Activated CD4-positive, alpha-beta T cell treated with anti-CD3 and anti-CD28 coated beads for 36 hours (primary cell): Measurements from ENCODE around the gene SERAC1. TPM values are rescaled to one million over a fixed set of nuclear protein-coding genes. Genes with fewer than 3 reads are reported as not detected.
A peak's percentile ranks its signal among the peaks of the same experiment; 100 is the strongest.
"Not testable (repeated sequence)": the region's sequence is repeated elsewhere in the genome, so short reads cannot be mapped to it uniquely, and the experiment has no call there.

ENCODE experiments used
- ATAC-seq: fragments of 200-7000 bp; cut with Tn5 transposase; one replicate; pipeline ENCODE4 v1.10.0; 2021; ENCODE audit warnings: mild to moderate bottlenecking, moderate library complexity
- CTCF ChIA-PET: fragments of 350-600 bp; sonication (Branson Sonifier 250); formaldehyde crosslinking; loops from one replicate; lab custom pipeline; 2021; ENCODE audit warnings: antibody characterized with exemption; lab: Charles Lee
- POLR2A ChIA-PET: fragments of 350-600 bp; sonication (Branson Sonifier 250); formaldehyde crosslinking; loops from one replicate; lab custom pipeline; 2021; ENCODE audit warnings: antibody characterized with exemption, inconsistent platforms; lab: Charles Lee
- DNase-seq: peaks from one replicate; pipeline ENCODE4 v3.0.0-alpha.2; 2020
- H3K27ac Mint-ChIP-seq: one replicate; pipeline ENCODE4 v1.8.0; 2021; ENCODE audit warnings: mixed read lengths
- H3K27me3 Mint-ChIP-seq: one replicate; pipeline ENCODE4 v1.8.0; 2021; ENCODE audit warnings: mixed read lengths
- H3K36me3 Mint-ChIP-seq: one replicate; pipeline ENCODE4 v1.8.0; 2021; ENCODE audit warnings: low read depth, mixed read lengths
- H3K4me1 Mint-ChIP-seq: one replicate; pipeline ENCODE4 v1.8.0; 2021; ENCODE audit warnings: mixed read lengths
- H3K4me3 Mint-ChIP-seq: one replicate; pipeline ENCODE4 v1.8.0; 2021; ENCODE audit warnings: mild to moderate bottlenecking, moderate library complexity, mixed read lengths
- H3K9me3 Mint-ChIP-seq: one replicate; pipeline ENCODE4 v1.8.0; 2021; ENCODE audit warnings: low read depth, mixed read lengths
- intact Hi-C, 2 experiments: fragments of 100-400 bp; cut with DNase I in 1 of 2; cut with micrococcal nuclease in 1 of 2; formaldehyde crosslinking; loops; one replicate each; pipeline versions ENCODE4 v1.14.2 to v1.15.1; 2022 to 2024; cut with DNase I, micrococcal nuclease
- total RNA-seq, 2 experiments: library from RNA; stranded (reverse); gene quantifications; one replicate each; pipeline ENCODE4 v1.2.3, GENCODE V29; 2021

SERAC1 gene
- total RNA-seq, 2 experiments from 2014 or later = 3.9 to 5.7 TPM

DNA sequence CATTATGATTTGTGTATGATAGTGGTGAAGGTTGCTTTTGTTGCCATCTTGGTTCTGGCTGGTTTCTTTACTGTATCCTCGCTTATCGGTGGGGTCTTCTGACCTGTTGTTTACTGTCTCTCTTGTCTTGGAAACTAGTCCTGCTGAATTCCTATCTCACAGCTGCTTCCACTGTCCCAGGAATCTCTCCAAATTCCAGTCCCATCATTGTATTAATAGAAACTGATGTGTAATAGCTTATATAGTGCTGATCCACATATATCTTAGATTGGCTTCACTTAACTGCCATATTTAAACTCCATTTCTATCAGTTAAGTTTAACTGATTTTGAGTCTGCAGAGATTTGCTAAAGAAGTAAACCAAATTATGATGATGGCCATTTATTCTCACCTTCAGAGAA is 6.0 kb upstream of the SERAC1 start:
- DNase-seq = no peak
- Mint-ChIP-seq H3K36me3 (peaks cover 32% of the 10 kb centered on the region), H3K9me3 (peaks cover under 1% of the 10 kb centered on the region), H3K27me3 (no peaks in the 10 kb centered on the region), H3K27ac (no peak overlapping the region), H3K4me3 (no peak overlapping the region), H3K4me1 (peaks cover 4% of the 10 kb centered on the region)
- CTCF ChIA-PET = no interaction called here
- no peak for ATAC-seq
- intact Hi-C loops = no loop called here
- POLR2A ChIA-PET = no interaction called here

DNA sequence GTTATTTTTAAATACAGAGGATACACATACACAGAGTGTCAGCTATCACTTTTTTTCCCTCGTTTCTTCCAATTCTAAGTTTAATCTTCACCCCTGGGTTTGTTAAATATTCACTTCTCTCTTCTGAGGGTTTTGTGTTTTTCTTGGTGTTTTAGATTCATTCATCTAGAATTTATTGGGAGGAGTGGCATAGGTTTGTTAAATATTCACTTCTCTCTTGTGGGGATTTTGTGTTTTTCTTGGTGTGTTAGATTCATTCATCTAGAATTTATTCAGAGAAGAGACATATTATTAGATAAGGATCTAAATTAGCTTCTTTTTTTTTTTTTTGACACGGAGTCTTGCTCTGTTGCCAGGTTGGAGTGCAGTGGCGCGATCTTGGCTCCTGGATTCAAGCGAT is 3.9 kb upstream of the SERAC1 start:
- CTCF ChIA-PET = interaction anchor here (0.6 to 0.8 kb wide), 2 partner anchors 18 to 227 kb away, joined by 3 to 4 read pairs; no protein-coding TSS in a partner anchor

DNA sequence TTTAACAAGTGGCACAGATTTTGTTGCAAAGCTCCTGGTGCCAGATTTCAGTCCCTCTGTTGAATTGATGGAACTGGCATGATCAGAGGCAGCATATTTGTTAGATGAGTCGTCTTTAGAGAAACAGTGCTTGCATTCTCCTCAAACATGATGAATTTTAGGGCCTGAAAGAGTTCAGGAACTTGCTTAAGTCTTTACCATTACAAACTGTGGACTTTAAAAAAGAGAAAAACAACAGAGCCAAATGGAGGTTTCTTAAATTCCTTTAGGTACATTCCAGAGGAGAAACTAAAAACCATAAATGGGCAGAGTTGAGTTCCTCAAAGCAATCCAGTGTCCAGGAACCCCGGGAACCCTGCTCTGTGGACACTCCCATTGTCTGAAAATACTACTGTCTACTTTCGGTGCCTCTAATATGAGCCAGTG is 2.6 kb upstream of the SERAC1 start:
- Mint-ChIP-seq H3K27ac (no peak overlapping the region), H3K9me3 (no peaks in the 10 kb centered on the region), H3K4me3 (no peak overlapping the region), H3K27me3 (no peaks in the 10 kb centered on the region), H3K4me1 (peaks cover 10% of the 10 kb centered on the region), H3K36me3 (peaks cover 19% of the 10 kb centered on the region)
- intact Hi-C loops = no loop called here
- ChIA-PET POLR2A (no interaction called here), CTCF (no interaction called here)
- DNase-seq (no peak), ATAC-seq (no peak)

More for the DNA sequence above, 3.9 kb upstream of the SERAC1 start:
- H3K27me3 Mint-ChIP-seq = no peaks in the 10 kb centered on the region
- peaks cover 19% of the 10 kb centered on the region for H3K36me3 Mint-ChIP-seq
- no peak overlapping the region for H3K27ac Mint-ChIP-seq
- POLR2A ChIA-PET = no interaction called here
- H3K9me3 Mint-ChIP-seq = no peaks in the 10 kb centered on the region
- no peak for DNase-seq
- intact Hi-C loops = no loop called here
- no peak overlapping the region for H3K4me3 Mint-ChIP-seq
- H3K4me1 Mint-ChIP-seq = peaks cover 4% of the 10 kb centered on the region
- no peak for ATAC-seq

DNA sequence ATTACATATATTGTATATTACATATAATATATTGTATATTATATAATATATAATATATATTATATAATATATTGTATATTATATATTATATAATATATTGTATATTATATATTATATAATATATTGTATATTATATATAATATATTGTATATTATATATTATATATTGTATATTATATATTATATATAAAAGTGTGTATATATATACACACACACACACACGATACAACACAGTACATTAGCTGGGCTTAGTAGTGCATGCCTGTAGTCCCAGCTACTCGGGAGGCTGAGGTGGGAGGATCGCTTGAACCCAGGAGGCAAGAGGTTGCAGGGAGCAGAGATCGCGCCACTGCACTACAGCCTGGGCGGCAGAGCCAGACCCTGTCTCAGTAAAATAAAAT is 1.6 kb upstream of the SERAC1 start:
- DNase-seq, H3K27ac Mint-ChIP-seq, POLR2A ChIA-PET, H3K9me3 Mint-ChIP-seq, CTCF ChIA-PET, ATAC-seq, H3K27me3 Mint-ChIP-seq, H3K4me3 Mint-ChIP-seq: not testable (repeated sequence)
- intact Hi-C loops = loop anchor here (2.0 to 5.0 kb wide), 4 partner anchors 37 to 787 kb away; partner anchors contain the start of genes DYNLT1 (in 1 of the 2) and ZDHHC14 (in 1 of the 2)
- peaks cover 20% of the 10 kb centered on the region for H3K4me1 Mint-ChIP-seq
- peaks cover 19% of the 10 kb centered on the region for H3K36me3 Mint-ChIP-seq

DNA sequence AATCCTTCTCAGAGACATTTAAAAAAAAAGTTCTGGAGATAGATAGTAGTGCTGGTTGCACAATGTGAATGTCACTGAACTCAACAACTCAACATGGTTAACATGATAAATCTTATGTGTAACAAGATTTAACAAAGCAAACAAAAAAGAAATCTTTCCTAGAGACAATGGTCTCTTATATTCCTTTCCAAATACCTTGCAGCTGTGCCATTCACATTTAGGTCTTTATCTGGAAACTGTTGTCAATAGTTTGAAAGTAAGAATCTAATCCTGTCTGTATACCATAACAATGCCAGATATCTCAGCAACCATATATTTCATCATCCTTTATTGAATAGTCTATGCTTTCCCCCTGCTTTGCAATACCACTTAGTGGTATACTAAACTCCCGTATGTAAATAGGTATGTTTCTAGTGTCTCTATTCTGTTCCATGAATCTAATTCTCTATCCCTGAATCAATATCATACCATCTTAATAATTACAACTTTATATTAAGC is 2.1 kb downstream of the SERAC1 start:
- Mint-ChIP-seq H3K9me3 (no peaks in the 10 kb centered on the region), H3K36me3 (peaks cover 2% of the 10 kb centered on the region), H3K4me1 (peaks cover 25% of the 10 kb centered on the region), H3K27ac (no peak overlapping the region), H3K27me3 (no peaks in the 10 kb centered on the region), H3K4me3 (no peak overlapping the region)
- ChIA-PET CTCF (no interaction called here), POLR2A (no interaction called here)
- no peak for DNase-seq
- intact Hi-C loops = loop anchor here in 1 of 2 experiments (2.0 to 5.0 kb wide), 2 partner anchors 185 to 784 kb away; partner anchors contain the start of genes SYNJ2 and ZDHHC14
- no peak for ATAC-seq

DNA sequence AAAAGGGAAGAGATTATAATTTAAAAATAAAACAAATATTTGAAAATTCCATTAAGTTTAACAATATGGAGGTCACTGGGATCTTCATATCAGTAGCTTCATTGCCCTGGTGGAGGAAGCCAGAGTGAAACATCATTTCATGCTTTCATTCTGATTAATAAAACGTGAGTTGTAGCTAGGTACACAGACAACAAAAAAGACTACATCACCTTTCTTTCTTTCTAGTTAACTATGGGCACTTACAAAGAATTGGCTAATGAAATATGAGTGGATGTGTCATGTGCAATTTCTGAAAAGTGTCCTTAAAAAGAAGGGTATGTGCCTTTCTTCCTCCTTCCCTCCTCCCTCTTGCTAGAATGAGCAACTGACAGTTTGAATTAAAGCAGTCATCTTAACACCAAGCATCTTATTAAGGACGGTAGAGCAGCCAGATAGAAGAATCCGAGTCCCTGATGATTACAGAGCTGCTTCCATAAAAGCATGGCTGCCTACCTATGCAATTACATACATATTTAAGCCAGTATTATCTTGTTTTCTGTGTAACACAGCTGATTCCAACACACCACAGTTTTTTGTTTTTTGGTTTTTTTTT is 3.4 kb downstream of the SERAC1 start:
- H3K9me3 Mint-ChIP-seq = no peaks in the 10 kb centered on the region

DNA sequence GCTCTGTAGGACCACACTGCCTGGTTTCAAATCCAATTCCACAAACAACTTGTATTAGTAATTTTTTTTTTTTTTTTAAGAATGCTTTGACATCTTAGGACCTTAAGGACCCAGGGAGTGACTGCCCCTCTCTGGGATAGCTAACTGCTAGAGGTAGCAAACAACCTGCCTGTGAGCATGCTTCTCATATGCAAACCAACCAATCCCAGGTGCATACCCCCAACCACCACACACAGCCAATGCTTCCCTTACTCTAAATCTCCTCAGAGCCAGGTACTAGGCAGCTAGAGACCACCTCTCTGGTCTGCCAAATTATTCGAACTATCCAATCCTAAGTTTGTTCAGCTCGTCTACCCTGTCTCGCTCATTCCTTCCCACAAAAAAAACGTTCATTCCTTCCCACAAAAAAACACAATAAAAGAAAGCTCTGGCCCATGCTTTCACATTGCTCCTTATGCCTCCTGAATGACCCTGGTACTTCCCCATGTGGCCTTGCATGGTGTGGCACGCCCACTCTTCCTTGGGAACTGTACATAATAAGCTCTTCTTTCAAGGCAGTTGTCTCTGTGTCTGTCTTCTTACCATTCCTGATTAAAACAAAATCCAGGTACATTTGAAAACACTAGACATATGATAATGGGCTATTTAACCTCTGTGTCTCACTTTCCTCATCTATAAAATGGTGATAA is 6.4 kb downstream of the SERAC1 start:
- Mint-ChIP-seq H3K27ac (no peak overlapping the region), H3K27me3 (no peaks in the 10 kb centered on the region), H3K9me3 (no peaks in the 10 kb centered on the region), H3K4me3 (no peak overlapping the region), H3K36me3 (peaks cover 5% of the 10 kb centered on the region), H3K4me1 (peaks cover 21% of the 10 kb centered on the region)
- ATAC-seq (no peak), DNase-seq (no peak)
- ChIA-PET CTCF (interaction anchor here (0.7 kb wide), 1 partner anchor 89 kb away, joined by 3 read pairs; no protein-coding TSS in a partner anchor), POLR2A (no interaction called here)
- intact Hi-C loops = no loop called here

More for the DNA sequence above, 3.4 kb downstream of the SERAC1 start:
- no peak overlapping the region for H3K4me3 Mint-ChIP-seq
- no peaks in the 10 kb centered on the region for H3K27me3 Mint-ChIP-seq
- peak overlapping the region; percentile 80 for H3K27ac Mint-ChIP-seq
- ChIA-PET POLR2A (interaction anchor here (1.4 kb wide), 1 partner anchor 43 kb away, joined by 4 read pairs; no protein-coding TSS in a partner anchor), CTCF (interaction anchor here (0.6 to 1.2 kb wide), 2 partner anchors 21 to 42 kb away, joined by 3 to 4 read pairs; no protein-coding TSS in a partner anchor)
- intact Hi-C loops = loop anchor here in 1 of 2 experiments (5.0 kb wide), 1 partner anchor 782 kb away; the partner anchor contains the start of gene ZDHHC14
- H3K36me3 Mint-ChIP-seq = no peaks in the 10 kb centered on the region
- ATAC-seq (peak; percentile 17), DNase-seq (no peak)
- peaks cover 23% of the 10 kb centered on the region for H3K4me1 Mint-ChIP-seq

DNA sequence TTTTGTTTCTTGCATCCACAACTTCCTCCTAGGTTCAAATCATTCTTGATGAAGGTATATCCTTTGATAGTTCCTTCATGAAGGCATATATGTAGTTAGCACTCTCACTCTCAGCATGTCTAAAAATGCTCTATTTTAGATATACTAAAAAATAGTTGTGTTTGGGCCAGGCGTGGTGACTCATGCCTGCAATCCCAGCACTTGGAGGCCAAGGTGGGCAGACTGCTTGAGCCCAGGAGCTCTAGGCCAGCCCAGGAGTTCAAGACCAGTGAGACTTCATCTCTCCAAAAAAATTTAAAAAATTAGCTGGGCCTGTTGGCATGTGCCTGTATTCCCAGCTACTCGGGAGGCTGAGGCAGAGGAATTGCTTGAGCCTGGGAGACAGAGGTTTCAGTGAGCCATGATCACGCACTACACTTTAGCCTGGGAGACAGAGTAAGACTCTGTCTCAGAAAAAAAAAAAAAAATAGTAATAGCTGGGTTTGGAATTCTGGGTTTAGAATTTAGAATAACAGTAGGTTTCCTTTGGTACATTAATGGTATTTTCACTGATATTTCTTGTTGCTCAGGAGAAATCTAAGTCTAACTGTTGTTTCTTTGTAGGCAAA is 7.0 kb downstream of the SERAC1 start:
- no peak for DNase-seq
- intact Hi-C loops = no loop called here
- Mint-ChIP-seq H3K4me3 (no peak overlapping the region), H3K4me1 (peaks cover 19% of the 10 kb centered on the region), H3K36me3 (peaks cover 7% of the 10 kb centered on the region), H3K9me3 (no peaks in the 10 kb centered on the region), H3K27me3 (no peaks in the 10 kb centered on the region), H3K27ac (no peak overlapping the region)
- CTCF ChIA-PET = interaction anchor here (0.7 kb wide), 1 partner anchor 89 kb away, joined by 3 read pairs; no protein-coding TSS in a partner anchor
- POLR2A ChIA-PET = no interaction called here
- ATAC-seq = no peak

DNA sequence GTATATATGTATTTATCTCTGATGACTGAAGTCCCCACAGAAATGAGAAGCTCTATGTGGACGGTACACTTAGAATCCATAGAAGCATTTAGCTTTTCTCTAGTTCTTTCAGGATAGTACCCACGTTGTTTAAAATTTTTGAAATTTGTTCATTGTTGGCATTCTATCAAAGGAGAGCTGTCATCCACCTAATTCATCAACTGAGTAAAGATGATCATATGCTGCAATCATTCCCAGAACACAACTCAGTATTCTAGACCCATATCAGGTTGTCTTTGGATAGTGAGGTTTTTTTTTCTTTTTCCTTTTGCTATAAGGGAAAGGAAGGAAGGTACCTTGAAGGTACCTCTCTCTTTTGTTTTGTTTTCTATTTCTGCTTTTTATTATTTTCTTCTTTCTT is 9.3 kb downstream of the SERAC1 start:
- Mint-ChIP-seq H3K9me3 (no peaks in the 10 kb centered on the region), H3K4me3 (no peak overlapping the region), H3K27ac (no peak overlapping the region), H3K27me3 (no peaks in the 10 kb centered on the region), H3K36me3 (peaks cover 7% of the 10 kb centered on the region), H3K4me1 (peaks cover 6% of the 10 kb centered on the region)
- CTCF ChIA-PET = interaction anchor here (0.7 to 1.7 kb wide), 4 partner anchors 8 to 891 kb away, joined by 3 read pairs; no protein-coding TSS in a partner anchor
- ATAC-seq = no peak
- intact Hi-C loops = no loop called here
- POLR2A ChIA-PET = no interaction called here
- DNase-seq = no peak

DNA sequence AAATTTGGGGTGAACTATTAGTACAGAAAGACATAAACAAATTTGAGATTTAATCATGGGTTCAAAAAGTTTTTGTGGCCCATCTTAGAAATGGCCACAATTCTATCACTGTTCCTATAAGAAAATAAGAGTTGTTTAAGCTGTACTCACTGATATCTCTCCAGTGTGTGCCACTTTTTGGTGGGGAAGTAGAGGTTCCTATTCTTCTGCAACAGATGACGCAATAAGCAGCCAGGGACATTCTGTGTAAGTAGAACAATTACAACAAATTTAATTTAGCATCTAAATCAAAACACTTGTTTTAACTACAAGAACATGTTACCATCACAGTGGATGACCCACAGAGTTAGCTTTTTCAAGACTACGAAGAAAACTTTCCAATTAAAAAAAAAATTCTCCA is 9.9 kb downstream of the SERAC1 start:
- Mint-ChIP-seq H3K27me3 (no peaks in the 10 kb centered on the region), H3K27ac (no peak overlapping the region), H3K9me3 (no peaks in the 10 kb centered on the region), H3K4me3 (no peak overlapping the region), H3K4me1 (peaks cover 6% of the 10 kb centered on the region), H3K36me3 (peaks cover 7% of the 10 kb centered on the region)
- DNase-seq = no peak
- POLR2A ChIA-PET = no interaction called here
- CTCF ChIA-PET = interaction anchor here (1.7 kb wide), 1 partner anchor 9 kb away, joined by 3 read pairs; no protein-coding TSS in a partner anchor
- intact Hi-C loops = no loop called here
- ATAC-seq = no peak
